Transverse colon (tissue), 4 donors: ENCODE results near the gene GAA. TPM values are rescaled to one million over a fixed set of nuclear protein-coding genes. Genes with fewer than 3 reads are reported as not detected.

Source experiments
- DNase-seq: peaks from one replicate; pipeline ENCODE4 v3.0.0-alpha.2; 2019
- H3K27ac ChIP-seq, 4 donors: fragments of 200-600 bp; sonication (generic); 2 replicates each; pipeline ENCODE4 v1.5.1; 2016 to 2018; ENCODE audit warnings: inconsistent platforms in 4 of 4
- H3K27me3 ChIP-seq: fragments of 200-600 bp; sonication (generic); 2 replicates; pipeline ENCODE4 v1.5.1; 2017; ENCODE audit warnings: inconsistent platforms
- H3K36me3 ChIP-seq, 4 donors: fragments of 200-600 bp; sonication (generic); 2 replicates each; pipeline ENCODE4 v1.5.1; 2017 to 2019; ENCODE audit warnings: inconsistent platforms in 4 of 4
- H3K4me1 ChIP-seq, 4 donors: fragments of 200-600 bp; sonication (generic); 2 replicates each; pipeline ENCODE4 v1.5.1; 2017 to 2020; ENCODE audit warnings: inconsistent platforms in 4 of 4
- H3K4me3 ChIP-seq, 4 donors: fragments of 200-600 bp; sonication (generic); 1 replicate in 1 of 4; 2 replicates in 3 of 4; pipeline versions ENCODE4 v1.5.1 to v1.6.1; 2017 to 2019; ENCODE audit warnings: inconsistent platforms in 4 of 4
- H3K9me3 ChIP-seq, 2 donors: fragments of 200-600 bp; sonication (generic); 2 replicates each; pipeline ENCODE4 v1.5.1; 2017 to 2019; ENCODE audit warnings: inconsistent platforms in 2 of 2
- EP300 ChIP-seq: sonication (generic); formaldehyde crosslinking; IDR thresholded peaks from one replicate; pipeline ENCODE4 v1.6.1; 2017; ENCODE audit warnings: antibody characterized with exemption, low read depth
- POLR2A ChIP-seq: fragments of 450-650 bp; IDR thresholded peaks from one replicate; pipeline ENCODE4 v1.6.1; 2016; ENCODE audit warnings: antibody characterized with exemption, mild to moderate bottlenecking, moderate library complexity
- POLR2AphosphoS5 ChIP-seq, 3 donors: sonication (generic); formaldehyde crosslinking; IDR thresholded peaks; one replicate each; pipeline ENCODE4 v1.6.1; 2016; ENCODE audit warnings: antibody characterized with exemption in 3 of 3
- WGBS, 2 donors: methylation state at CpG; one replicate each; pipeline ENCODE4 v1.1.5; 2018; ENCODE audit warnings: low coverage in 1 of 2; 5-methylcytosine and 5-hydroxymethylcytosine counted together
- in situ Hi-C, 4 donors: fragments of 200-750 bp; cut with MboI; loops; one replicate each; pipeline versions ENCODE4 v1.15.0 to v1.15.1; 2017; ENCODE audit warnings: low sequenced_read_pairs in 3 of 4, low pct_ligation_motif_present in 1 of 4, low pct_unique_long_range_greater_than_20kb in 1 of 4
- intact Hi-C: fragments of 100-400 bp; cut with DNase I; formaldehyde crosslinking; loops from one replicate; pipeline ENCODE4 v1.15.1; 2023; ENCODE audit warnings: low total_unique reads
- total RNA-seq, 4 donors: library from RNA; depleted of rRNA; stranded (reverse); fragments of >200 nt; gene quantifications; one replicate each; pipeline ENCODE4 v1.1.0, GENCODE V29; 2016
- TF ChIP-seq, protein P1 (sequence below), 5 experiments: fragments of 200-600 bp in 3 of 5; fragments of 450-650 bp in 2 of 5; sonication (generic) in 3 of 5; IDR thresholded peaks; 1 replicate in 2 of 5; 2 replicates in 3 of 5; pipeline ENCODE4 v1.5.1; 2016 to 2017; ENCODE audit warnings: antibody characterized with exemption in 5 of 5, inconsistent platforms in 3 of 5, mild to moderate bottlenecking in 2 of 5, moderate library complexity in 1 of 5

GAA gene
- total RNA-seq, 4 donors from 2014 or later: 54.6 to 96.5 (median 81.4) TPM

DNA sequence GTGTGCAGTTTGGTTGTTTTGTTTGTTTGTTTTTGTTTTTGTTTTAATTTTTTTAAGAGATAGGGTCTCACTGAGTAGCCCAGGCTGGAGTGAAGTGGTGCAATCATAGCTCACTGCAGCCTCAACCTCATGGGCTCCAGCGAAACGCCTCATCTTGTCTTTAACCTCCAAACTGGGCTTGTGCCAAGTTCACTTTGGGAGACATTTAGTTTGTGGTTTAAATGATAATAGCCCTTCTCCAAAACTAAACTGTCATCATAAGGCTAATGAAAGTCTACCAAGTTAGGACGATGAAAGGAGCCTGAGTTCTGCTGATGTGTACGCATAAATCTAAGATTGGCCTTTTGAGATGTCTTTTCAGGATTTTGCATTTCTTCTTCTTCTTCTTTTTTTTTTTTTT, 62.0 kb downstream of the GAA start:
- TF ChIP-seq EP300: no peak
- no peak for TF ChIP-seq POLR2AphosphoS5 (IDR thresholded peaks at IDR 0.05)
- TF ChIP-seq, protein P1, sequence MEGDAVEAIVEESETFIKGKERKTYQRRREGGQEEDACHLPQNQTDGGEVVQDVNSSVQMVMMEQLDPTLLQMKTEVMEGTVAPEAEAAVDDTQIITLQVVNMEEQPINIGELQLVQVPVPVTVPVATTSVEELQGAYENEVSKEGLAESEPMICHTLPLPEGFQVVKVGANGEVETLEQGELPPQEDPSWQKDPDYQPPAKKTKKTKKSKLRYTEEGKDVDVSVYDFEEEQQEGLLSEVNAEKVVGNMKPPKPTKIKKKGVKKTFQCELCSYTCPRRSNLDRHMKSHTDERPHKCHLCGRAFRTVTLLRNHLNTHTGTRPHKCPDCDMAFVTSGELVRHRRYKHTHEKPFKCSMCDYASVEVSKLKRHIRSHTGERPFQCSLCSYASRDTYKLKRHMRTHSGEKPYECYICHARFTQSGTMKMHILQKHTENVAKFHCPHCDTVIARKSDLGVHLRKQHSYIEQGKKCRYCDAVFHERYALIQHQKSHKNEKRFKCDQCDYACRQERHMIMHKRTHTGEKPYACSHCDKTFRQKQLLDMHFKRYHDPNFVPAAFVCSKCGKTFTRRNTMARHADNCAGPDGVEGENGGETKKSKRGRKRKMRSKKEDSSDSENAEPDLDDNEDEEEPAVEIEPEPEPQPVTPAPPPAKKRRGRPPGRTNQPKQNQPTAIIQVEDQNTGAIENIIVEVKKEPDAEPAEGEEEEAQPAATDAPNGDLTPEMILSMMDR (IDR thresholded peaks at IDR 0.05): no peak
- TF ChIP-seq POLR2A: no peak
- Histone ChIP-seq H3K36me3 (no peaks in the 10 kb centered on the region), H3K9me3 (no peaks in the 10 kb centered on the region), H3K27me3 (no peaks in the 10 kb centered on the region), H3K27ac (no peak overlapping the region), H3K4me1 (no peaks in the 10 kb centered on the region), H3K4me3 (no peak overlapping the region)
- in situ Hi-C loops: no loop called here
- intact Hi-C loops: no loop called here
- WGBS, 2 donors: 84 to 93% methylated on average over 4 of the region's 4 CpGs
- DNase-seq: no peak

- in situ Hi-C loops (no loop called here), intact Hi-C loops (no loop called here)
- 80 to 84% methylated on average over 11 of the region's 11 CpGs for WGBS, 2 donors
- Histone ChIP-seq H3K27me3 (no peaks in the 10 kb centered on the region), H3K36me3 (no peaks in the 10 kb centered on the region), H3K9me3 (no peaks in the 10 kb centered on the region), H3K27ac (no peak overlapping the region), H3K4me3 (no peak overlapping the region), H3K4me1 (no peaks in the 10 kb centered on the region)
- no peak for DNase-seq
- no peak for TF ChIP-seq POLR2AphosphoS5 (IDR thresholded peaks at IDR 0.05)
- TF ChIP-seq POLR2A: no peak
- TF ChIP-seq EP300: no peak
- TF ChIP-seq, protein P1 (IDR thresholded peaks at IDR 0.05): no peak
Observed at GRCh38 chr17:80164185-80164584, 62.8 kb downstream of the GAA start.

DNA sequence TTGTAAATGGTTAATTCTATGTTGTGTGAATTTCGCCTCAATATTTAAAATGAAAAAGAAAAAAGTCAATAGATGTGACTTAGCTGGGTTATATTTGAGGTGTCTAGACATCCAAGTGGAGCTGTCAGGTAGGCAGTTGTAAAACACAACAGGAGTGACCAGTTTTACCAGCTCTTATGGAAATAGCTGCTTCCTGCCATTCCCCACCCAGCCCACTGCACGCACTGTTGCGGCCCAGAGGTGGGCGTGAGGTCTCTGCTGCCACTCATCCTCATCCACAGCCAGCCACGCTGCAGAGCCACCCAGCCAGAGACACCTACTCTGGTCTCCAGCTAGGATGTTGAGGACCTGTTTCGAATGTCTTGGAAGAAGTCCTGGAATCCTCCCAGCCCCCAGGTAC, 65.1 kb downstream of the GAA start:
- in situ Hi-C loops (no loop called here), intact Hi-C loops (no loop called here)
- Histone ChIP-seq H3K4me1 (no peaks in the 10 kb centered on the region), H3K9me3 (no peaks in the 10 kb centered on the region), H3K36me3 (no peaks in the 10 kb centered on the region), H3K27ac (no peak overlapping the region), H3K4me3 (no peak overlapping the region), H3K27me3 (no peaks in the 10 kb centered on the region)
- 67 to 69% methylated on average over 1 to 6 of the region's 6 CpGs for WGBS, 2 donors
- no peak for TF ChIP-seq POLR2AphosphoS5 (IDR thresholded peaks at IDR 0.05)
- TF ChIP-seq EP300: no peak
- no peak for TF ChIP-seq POLR2A
- TF ChIP-seq, protein P1 (IDR thresholded peaks at IDR 0.05): no peak
- no peak for DNase-seq

DNA sequence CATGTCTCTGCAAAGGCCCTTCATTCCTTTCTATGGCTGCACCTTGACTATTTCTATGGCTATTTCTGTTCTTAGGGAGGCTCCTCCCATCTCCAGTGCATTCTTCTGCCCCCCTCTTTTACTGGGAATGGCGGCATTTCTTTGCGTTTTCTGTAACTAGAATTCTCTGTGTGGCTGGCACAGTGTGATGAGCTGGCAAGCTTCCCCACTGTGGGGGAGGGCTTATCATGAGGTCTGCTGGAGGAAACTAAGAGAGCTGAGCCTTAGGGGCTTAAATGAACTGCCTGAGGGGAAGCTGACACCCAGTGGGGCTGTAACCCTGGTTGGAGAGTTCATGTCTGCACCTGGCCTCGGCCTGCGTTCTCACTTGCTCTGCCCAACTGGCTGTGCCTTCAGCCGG, 67.0 kb downstream of the GAA start:
- no peaks in the 10 kb centered on the region for H3K4me1 ChIP-seq
- WGBS, 2 donors: 64% methylated on average over 5 of the region's 5 CpGs; no CpG with 5 or more reads in 1 of the 2 donors
- no peaks in the 10 kb centered on the region for H3K9me3 ChIP-seq
- no peak overlapping the region for H3K4me3 ChIP-seq
- in situ Hi-C loops (no loop called here), intact Hi-C loops (no loop called here)
- H3K36me3 ChIP-seq: no peaks in the 10 kb centered on the region
- no peak for DNase-seq
- no peaks in the 10 kb centered on the region for H3K27me3 ChIP-seq
- TF ChIP-seq POLR2A (no peak), POLR2AphosphoS5 (IDR thresholded peaks at IDR 0.05) (no peak), EP300 (no peak)
- TF ChIP-seq, protein P1 (IDR thresholded peaks at IDR 0.05): no peak
- no peak overlapping the region for H3K27ac ChIP-seq
